ENCODE measurements around the gene PHACTR1.
"Not testable (repeated sequence)": the region's sequence is repeated elsewhere in the genome, so short reads cannot be mapped to it uniquely, and the experiment has no call there.

PHACTR1 gene

DNA sequence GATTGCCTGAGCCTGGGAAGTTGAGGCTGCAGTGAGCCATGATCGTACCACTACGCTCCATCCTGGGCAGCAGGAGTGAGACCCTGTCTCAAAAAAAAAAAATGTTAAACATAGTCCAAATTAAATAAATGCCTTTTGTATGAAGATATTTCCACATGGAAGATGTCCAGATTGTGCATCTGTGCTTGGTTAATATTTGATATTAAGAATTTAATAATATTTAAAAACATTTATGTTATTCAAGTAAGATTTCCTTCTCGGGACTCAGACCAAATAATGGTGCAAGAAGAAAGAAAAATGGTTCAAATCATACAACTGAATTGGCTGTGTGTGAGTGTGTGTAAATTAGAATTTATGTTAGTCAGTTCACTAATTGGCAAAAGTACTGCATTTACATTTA, 409.3 kb downstream of the PHACTR1 start:
- ChIA-PET CTCF (no interaction called here), POLR2A (no interaction called here)
- no peak overlapping the region for H3K4me3 ChIP-seq (ENCODE audit: low read depth, low read length)
- DNase-seq (ENCODE audit: low read depth, low spot score) = no peak
- TF ChIP-seq, protein P1, sequence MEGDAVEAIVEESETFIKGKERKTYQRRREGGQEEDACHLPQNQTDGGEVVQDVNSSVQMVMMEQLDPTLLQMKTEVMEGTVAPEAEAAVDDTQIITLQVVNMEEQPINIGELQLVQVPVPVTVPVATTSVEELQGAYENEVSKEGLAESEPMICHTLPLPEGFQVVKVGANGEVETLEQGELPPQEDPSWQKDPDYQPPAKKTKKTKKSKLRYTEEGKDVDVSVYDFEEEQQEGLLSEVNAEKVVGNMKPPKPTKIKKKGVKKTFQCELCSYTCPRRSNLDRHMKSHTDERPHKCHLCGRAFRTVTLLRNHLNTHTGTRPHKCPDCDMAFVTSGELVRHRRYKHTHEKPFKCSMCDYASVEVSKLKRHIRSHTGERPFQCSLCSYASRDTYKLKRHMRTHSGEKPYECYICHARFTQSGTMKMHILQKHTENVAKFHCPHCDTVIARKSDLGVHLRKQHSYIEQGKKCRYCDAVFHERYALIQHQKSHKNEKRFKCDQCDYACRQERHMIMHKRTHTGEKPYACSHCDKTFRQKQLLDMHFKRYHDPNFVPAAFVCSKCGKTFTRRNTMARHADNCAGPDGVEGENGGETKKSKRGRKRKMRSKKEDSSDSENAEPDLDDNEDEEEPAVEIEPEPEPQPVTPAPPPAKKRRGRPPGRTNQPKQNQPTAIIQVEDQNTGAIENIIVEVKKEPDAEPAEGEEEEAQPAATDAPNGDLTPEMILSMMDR (IDR thresholded peaks at IDR 0.05; ENCODE audit: insufficient read depth, low read length, missing control alignments) = no peak

DNA sequence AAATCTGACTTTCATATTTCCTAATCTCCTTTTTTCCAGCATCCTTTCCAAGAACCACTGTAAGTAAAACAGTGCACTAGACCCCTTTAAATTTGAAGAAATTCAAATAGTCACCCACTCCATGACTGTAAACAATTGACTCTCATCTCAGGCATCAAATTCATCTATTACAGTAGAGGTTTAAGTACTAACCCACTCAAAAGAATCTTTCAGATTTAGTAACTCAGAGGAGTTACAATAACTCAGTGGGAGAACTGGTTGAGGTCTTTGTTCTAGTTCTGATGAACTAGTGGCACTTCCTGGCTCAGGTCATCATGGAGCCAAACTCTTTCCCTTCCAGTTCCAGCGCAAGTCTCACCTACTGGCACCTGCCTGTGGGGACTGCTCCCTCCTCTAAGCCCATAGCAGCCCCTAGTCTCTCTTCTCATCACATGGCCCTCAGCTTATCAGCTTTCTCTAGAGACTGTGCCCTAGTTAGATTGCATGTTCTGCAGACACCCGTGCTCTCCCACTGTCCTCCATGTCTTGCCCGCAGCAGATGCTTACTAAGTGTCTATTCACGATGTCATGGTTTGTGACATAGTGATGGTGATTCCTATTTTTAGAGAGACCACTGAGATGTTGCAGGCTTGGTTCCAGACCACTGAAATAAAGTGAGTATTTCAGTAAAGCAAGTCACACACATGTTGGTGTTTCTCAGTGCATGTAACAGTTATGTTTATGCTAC, 415.5 kb downstream of the PHACTR1 start:
- no peak for DNase-seq (ENCODE audit: low read depth, low spot score)
- POLR2A ChIA-PET = no interaction called here
- no peak overlapping the region for H3K4me3 ChIP-seq (ENCODE audit: low read depth, low read length)
- TF ChIP-seq, protein P1 (IDR thresholded peaks at IDR 0.05; ENCODE audit: insufficient read depth, low read length, missing control alignments) = no peak
- CTCF ChIA-PET = no interaction called here

DNA sequence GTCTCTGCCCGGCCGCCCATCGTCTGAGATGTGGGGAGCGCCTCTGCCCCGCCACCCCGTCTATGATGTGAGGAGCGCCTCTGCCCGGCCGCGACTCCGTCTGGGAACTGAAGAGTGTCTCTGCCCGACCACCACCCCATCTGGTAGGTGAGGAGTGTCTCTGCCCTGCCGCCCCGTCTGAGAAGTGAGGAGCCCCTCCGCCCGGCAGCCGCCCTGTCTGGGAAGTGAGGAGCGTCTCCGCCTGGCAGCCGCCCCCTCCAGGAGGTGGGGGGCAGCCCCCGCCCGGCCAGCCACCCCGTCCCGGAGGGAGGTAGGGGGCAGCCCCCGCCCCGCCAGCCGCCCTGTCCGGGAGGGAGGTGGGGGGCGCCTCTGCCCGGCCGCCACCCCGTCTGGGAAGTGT, 417.3 kb downstream of the PHACTR1 start:
- DNase-seq (ENCODE audit: low read depth, low spot score); H3K4me3 ChIP-seq (ENCODE audit: low read depth, low read length); POLR2A ChIA-PET; CTCF ChIA-PET: not testable (repeated sequence)

DNA sequence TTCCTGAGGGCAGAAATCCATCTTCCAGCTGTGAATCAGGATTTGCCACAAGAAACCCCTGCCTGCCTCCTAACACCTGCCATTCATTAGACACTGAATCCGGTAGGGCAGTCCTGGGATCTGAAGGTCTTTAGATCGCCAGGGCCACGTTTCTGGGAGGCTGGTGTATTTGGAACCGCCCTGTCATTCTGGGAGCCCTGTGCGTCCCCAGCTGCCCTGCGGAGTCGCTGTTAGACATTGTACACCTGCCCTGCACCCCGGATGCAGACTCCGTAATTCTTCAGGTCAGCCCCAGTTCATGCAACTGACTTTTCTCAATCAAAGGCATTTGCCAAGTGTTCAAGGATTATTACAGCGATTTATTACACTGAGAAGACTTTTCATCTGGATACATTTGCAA, 418.6 kb downstream of the PHACTR1 start:
- ChIA-PET POLR2A (no interaction called here), CTCF (no interaction called here)
- TF ChIP-seq, protein P1 (IDR thresholded peaks at IDR 0.05; ENCODE audit: insufficient read depth, low read length, missing control alignments) = no peak
- DNase-seq (ENCODE audit: low read depth, low spot score) = no peak
- H3K4me3 ChIP-seq (ENCODE audit: low read depth, low read length) = no peak overlapping the region

DNA sequence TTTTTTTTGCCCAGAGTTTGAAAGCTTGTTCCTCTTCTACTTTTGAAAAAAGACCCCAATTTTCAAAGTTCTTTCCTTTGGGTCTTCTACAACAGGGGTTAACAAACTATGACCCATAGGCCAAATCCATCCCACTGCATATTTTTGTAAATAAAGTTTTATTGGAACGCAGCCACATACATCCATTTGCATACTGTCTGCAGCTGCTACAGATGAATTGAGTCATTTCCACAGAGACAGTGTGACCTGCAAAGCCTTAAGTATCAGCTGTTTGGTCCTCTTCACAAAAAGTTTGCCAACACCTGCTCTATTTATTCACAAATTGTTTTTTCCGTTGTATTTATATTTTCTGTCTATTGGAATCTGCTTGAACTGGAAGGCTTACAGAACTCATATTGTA, 422.6 kb downstream of the PHACTR1 start:
- H3K4me3 ChIP-seq (ENCODE audit: low read depth, low read length) = no peak overlapping the region
- ChIA-PET CTCF (no interaction called here), POLR2A (no interaction called here)
- TF ChIP-seq, protein P1 (IDR thresholded peaks at IDR 0.05; ENCODE audit: insufficient read depth, low read length, missing control alignments) = no peak
- DNase-seq (ENCODE audit: low read depth, low spot score) = no peak

DNA sequence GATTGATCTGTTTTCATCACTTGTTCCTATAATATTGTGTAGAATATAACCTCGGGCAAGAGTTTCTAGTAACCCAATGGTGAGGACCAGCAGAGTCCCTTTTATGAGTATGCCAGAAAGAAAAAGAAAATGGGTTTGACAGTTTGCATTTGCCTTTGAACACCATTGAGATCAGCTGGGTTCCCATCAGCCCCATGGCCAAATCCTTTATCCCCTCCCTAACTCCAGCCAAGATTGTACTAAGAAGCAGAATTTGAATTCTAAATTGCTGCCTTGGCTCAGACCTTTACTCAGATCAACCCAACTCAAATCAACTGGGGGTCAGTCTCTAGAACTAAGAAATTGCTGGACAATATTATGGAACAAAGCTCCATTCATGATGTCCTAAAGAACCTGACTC, 424.4 kb downstream of the PHACTR1 start:
- CTCF ChIA-PET = no interaction called here
- TF ChIP-seq, protein P1 (IDR thresholded peaks at IDR 0.05; ENCODE audit: insufficient read depth, low read length, missing control alignments) = no peak
- no peak for DNase-seq (ENCODE audit: low read depth, low spot score)
- H3K4me3 ChIP-seq (ENCODE audit: low read depth, low read length) = no peak overlapping the region
- POLR2A ChIA-PET = no interaction called here

DNA sequence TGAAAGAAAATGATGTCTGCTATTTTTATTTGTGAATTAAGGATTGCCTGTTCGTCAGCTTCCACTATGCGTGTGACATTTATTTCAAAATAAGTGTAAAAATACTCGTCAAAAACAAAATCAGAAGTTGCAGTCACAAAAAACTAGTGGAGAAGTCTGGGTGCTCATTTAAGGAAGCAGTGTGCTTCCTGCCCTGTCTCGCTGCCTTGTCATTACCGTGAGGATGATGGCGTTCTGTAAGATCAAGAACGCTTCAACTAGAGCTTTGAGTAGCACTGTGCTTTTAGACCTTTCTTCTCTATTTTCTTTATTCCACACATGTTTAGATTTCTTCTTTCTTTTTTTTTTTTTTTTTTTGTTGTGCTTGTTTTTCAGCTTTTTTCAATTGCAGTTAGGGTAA, 424.8 kb downstream of the PHACTR1 start:
- ChIA-PET CTCF (no interaction called here), POLR2A (no interaction called here)

More for the DNA sequence above, 424.8 kb downstream of the PHACTR1 start:
- TF ChIP-seq, protein P1 (IDR thresholded peaks at IDR 0.05; ENCODE audit: insufficient read depth, low read length, missing control alignments) = no peak
- no peak overlapping the region for H3K4me3 ChIP-seq (ENCODE audit: low read depth, low read length)
- DNase-seq (ENCODE audit: low read depth, low spot score) = no peak
